ENCODE results near the gene SMIM29. TPM values are rescaled to one million over a fixed set of nuclear protein-coding genes. Genes with fewer than 3 reads are reported as not detected.

Gene SMIM29
- total RNA-seq, 1 donor from 2014 or later: 19.0 TPM

- TF ChIP-seq CTCF (IDR thresholded peaks at IDR 0.05): no peak
- no peak overlapping the region for H3K27ac Mint-ChIP-seq (ENCODE audit: unreplicated experiment)
- no peaks in the 10 kb centered on the region for H3K27me3 Mint-ChIP-seq (ENCODE audit: low read depth)
- no peaks in the 10 kb centered on the region for H3K4me1 Mint-ChIP-seq (ENCODE audit: low read depth)
- no peaks in the 10 kb centered on the region for H3K9me3 Mint-ChIP-seq (ENCODE audit: low read depth)
- no peak overlapping the region for H3K4me3 Mint-ChIP-seq (ENCODE audit: unreplicated experiment)
- DNase-seq (ENCODE audit: low spot score): no peak
- H3K36me3 Mint-ChIP-seq (ENCODE audit: low read depth): no peaks in the 10 kb centered on the region
Observed at GRCh38 chr6:34207695-34208443, 40.9 kb downstream of the SMIM29 start.

- H3K27ac Mint-ChIP-seq (ENCODE audit: unreplicated experiment): no peak overlapping the region
- H3K4me3 Mint-ChIP-seq (ENCODE audit: unreplicated experiment): no peak overlapping the region
- no peaks in the 10 kb centered on the region for H3K36me3 Mint-ChIP-seq (ENCODE audit: low read depth)
Observed at GRCh38 chr6:34206726-34207125, 42.1 kb downstream of the SMIM29 start.

GRCh38 chr6:34205916-34206315 lies 42.9 kb downstream of the SMIM29 start:
- Mint-ChIP-seq H3K9me3 (ENCODE audit: low read depth) (no peaks in the 10 kb centered on the region), H3K27ac (ENCODE audit: unreplicated experiment) (no peak overlapping the region), H3K27me3 (ENCODE audit: low read depth) (peaks cover 2% of the 10 kb centered on the region)

More at GRCh38 chr6:34206726-34207125, 42.1 kb downstream of the SMIM29 start:
- Mint-ChIP-seq H3K4me1 (ENCODE audit: low read depth) (no peaks in the 10 kb centered on the region), H3K27me3 (ENCODE audit: low read depth) (peaks cover 2% of the 10 kb centered on the region), H3K9me3 (ENCODE audit: low read depth) (no peaks in the 10 kb centered on the region)
- TF ChIP-seq CTCF (IDR thresholded peaks at IDR 0.05): no peak
- no peak for DNase-seq (ENCODE audit: low spot score)

GRCh38 chr6:34205466-34205865 lies 43.3 kb downstream of the SMIM29 start:
- Mint-ChIP-seq H3K4me1 (ENCODE audit: low read depth) (no peaks in the 10 kb centered on the region), H3K4me3 (ENCODE audit: unreplicated experiment) (no peak overlapping the region), H3K36me3 (ENCODE audit: low read depth) (no peaks in the 10 kb centered on the region), H3K27ac (ENCODE audit: unreplicated experiment) (no peak overlapping the region), H3K9me3 (ENCODE audit: low read depth) (no peaks in the 10 kb centered on the region), H3K27me3 (ENCODE audit: low read depth) (peaks cover 2% of the 10 kb centered on the region)
- TF ChIP-seq CTCF (IDR thresholded peaks at IDR 0.05): no peak
- no peak for DNase-seq (ENCODE audit: low spot score)

More at GRCh38 chr6:34205916-34206315, 42.9 kb downstream of the SMIM29 start:
- Mint-ChIP-seq H3K4me3 (ENCODE audit: unreplicated experiment) (no peak overlapping the region), H3K36me3 (ENCODE audit: low read depth) (no peaks in the 10 kb centered on the region), H3K4me1 (ENCODE audit: low read depth) (no peaks in the 10 kb centered on the region)
- no peak for TF ChIP-seq CTCF (IDR thresholded peaks at IDR 0.05)
- DNase-seq (ENCODE audit: low spot score): no peak

GRCh38 chr6:34204693-34205092 lies 44.1 kb downstream of the SMIM29 start:
- Mint-ChIP-seq H3K4me3 (ENCODE audit: unreplicated experiment) (no peak overlapping the region), H3K36me3 (ENCODE audit: low read depth) (no peaks in the 10 kb centered on the region), H3K27me3 (ENCODE audit: low read depth) (peaks cover 2% of the 10 kb centered on the region), H3K9me3 (ENCODE audit: low read depth) (no peaks in the 10 kb centered on the region), H3K27ac (ENCODE audit: unreplicated experiment) (no peak overlapping the region), H3K4me1 (ENCODE audit: low read depth) (no peaks in the 10 kb centered on the region)
- no peak for TF ChIP-seq CTCF (IDR thresholded peaks at IDR 0.05)
- no peak for DNase-seq (ENCODE audit: low spot score)
